Measurements from ENCODE around the gene GPR179.

Gene GPR179

DNA sequence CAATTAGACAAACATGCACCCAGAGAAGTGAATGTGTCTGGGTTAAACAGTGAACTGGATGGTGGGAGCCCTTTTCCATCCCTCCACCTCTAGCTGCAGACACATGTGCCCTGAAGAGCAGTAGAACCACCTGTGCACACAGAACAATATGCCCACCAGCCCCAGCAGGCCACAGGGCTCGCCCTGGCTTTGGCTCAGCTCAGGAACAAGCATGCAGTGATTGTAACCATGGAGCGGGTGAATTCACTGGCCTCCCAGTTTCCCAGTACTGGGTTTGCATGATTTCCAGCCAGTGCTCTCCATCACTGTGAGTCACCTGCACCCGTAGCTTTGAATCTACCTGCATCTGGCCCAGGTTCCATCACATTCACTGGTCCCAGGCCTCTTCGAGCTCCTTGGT lies 5.2 kb downstream of the GPR179 start:
- H3K27me3 ChIP-seq (ENCODE audit: control insufficient read depth, insufficient read depth, low read length): no peaks in the 10 kb centered on the region
- H3K4me3 ChIP-seq (ENCODE audit: low read depth, low read length): no peak overlapping the region
- H3K36me3 ChIP-seq (ENCODE audit: control insufficient read depth, insufficient read depth, low read length): no peaks in the 10 kb centered on the region
- H3K4me1 ChIP-seq (ENCODE audit: control insufficient read depth, insufficient read depth, low read length): peaks cover 6% of the 10 kb centered on the region
- H3K9ac ChIP-seq (ENCODE audit: low read depth, low read length): no peak overlapping the region
- H3K9me3 ChIP-seq (ENCODE audit: control insufficient read depth, insufficient read depth, low read length): no peaks in the 10 kb centered on the region

DNA sequence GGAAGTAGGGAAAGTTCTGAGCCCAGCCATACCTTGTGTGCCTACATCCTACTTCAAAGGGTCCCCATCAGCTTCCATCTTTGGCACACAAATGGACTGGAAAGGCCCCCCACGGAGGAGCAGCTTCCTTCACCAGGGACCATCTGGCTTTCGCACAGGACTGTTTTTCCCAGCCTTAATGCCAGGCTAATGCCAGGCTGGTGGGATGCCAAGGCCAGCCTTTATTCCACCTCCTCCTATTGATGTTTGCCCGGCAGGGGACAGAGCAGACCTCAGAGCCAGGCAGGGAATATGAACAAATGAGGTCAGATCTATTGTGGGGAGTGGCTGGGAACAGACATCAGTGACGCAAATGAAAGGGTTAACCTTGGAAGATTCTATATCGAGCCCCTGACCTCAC lies 5.7 kb downstream of the GPR179 start:
- Histone ChIP-seq H3K27me3 (ENCODE audit: control insufficient read depth, insufficient read depth, low read length) (no peaks in the 10 kb centered on the region), H3K36me3 (ENCODE audit: control insufficient read depth, insufficient read depth, low read length) (no peaks in the 10 kb centered on the region), H3K9me3 (ENCODE audit: control insufficient read depth, insufficient read depth, low read length) (no peaks in the 10 kb centered on the region), H3K4me1 (ENCODE audit: control insufficient read depth, insufficient read depth, low read length) (peaks cover 6% of the 10 kb centered on the region), H3K4me3 (ENCODE audit: low read depth, low read length) (no peak overlapping the region), H3K9ac (ENCODE audit: low read depth, low read length) (no peak overlapping the region)

DNA sequence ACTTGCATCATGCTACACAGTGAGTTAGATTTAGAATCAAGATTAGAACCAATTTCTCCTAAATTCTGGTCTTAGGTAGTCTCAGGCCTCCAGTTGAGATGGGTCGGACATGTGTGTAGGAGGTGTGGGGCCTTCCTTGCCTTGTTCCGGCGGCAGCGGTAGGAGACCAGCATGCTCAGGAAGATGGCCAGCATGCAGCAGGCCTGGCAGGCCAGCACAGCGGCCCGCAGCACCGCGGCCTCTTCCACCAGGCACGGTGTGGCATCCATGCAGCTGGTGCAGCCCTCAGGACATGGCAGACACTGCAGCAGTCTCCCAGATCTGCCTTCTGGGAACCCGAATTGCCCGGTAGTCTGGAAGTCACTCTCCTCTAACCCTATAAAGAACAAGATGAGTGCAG lies 6.9 kb downstream of the GPR179 start:
- Histone ChIP-seq H3K4me1 (ENCODE audit: control insufficient read depth, insufficient read depth, low read length) (peaks cover 6% of the 10 kb centered on the region), H3K36me3 (ENCODE audit: control insufficient read depth, insufficient read depth, low read length) (no peaks in the 10 kb centered on the region), H3K4me3 (ENCODE audit: low read depth, low read length) (no peak overlapping the region), H3K9me3 (ENCODE audit: control insufficient read depth, insufficient read depth, low read length) (no peaks in the 10 kb centered on the region), H3K27me3 (ENCODE audit: control insufficient read depth, insufficient read depth, low read length) (no peaks in the 10 kb centered on the region), H3K9ac (ENCODE audit: low read depth, low read length) (no peak overlapping the region)

DNA sequence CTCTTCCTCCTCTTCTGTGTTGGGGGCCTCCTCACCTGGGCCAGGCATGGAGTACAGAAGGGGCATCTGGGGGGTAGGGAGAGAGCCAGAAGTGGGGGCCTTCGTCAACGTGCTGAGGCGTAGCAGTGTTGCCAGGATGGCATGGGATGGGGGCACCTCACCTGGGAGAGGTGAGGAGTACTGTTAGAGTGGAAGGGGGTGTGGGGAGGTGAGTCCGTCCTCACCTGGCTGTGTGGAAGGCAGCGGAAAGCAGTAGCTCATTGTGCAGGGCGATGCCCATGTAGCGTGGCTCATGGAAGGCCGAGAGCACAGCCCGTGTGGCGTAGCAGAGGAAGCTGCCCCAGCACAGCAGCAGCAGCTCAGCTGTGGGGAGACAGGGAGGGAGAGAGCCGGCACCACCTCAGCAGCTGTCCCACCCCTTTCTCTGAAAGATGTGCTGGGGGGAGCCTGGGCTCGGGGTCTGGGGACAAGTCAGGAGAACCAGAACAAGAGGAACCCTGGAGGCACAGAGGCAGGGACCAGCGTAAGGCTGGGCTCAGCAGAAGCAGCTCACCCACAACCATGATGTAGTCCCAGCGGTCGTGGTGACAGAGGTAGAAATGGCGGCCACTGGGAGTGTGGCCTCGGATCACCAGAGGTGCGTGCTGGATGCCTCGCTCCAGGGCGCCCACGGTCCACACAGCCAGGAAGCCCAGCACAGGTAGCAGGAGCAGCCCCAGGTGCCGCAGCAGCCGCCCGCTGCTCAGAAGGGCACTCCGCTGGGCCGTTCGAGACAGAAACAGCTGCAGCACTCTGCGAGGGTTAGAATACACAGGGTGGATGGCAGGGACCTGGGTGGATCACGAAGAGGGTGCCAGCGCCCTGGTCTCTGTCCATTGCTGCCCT lies 9.0 kb downstream of the GPR179 start:
- H3K9ac ChIP-seq (ENCODE audit: low read depth, low read length): peak overlapping the region; percentile 24
- H3K27me3 ChIP-seq (ENCODE audit: control insufficient read depth, insufficient read depth, low read length): no peaks in the 10 kb centered on the region
- H3K36me3 ChIP-seq (ENCODE audit: control insufficient read depth, insufficient read depth, low read length): no peaks in the 10 kb centered on the region
- no peaks in the 10 kb centered on the region for H3K9me3 ChIP-seq (ENCODE audit: control insufficient read depth, insufficient read depth, low read length)
- H3K4me3 ChIP-seq (ENCODE audit: low read depth, low read length): no peak overlapping the region
- H3K4me1 ChIP-seq (ENCODE audit: control insufficient read depth, insufficient read depth, low read length): no peaks in the 10 kb centered on the region

DNA sequence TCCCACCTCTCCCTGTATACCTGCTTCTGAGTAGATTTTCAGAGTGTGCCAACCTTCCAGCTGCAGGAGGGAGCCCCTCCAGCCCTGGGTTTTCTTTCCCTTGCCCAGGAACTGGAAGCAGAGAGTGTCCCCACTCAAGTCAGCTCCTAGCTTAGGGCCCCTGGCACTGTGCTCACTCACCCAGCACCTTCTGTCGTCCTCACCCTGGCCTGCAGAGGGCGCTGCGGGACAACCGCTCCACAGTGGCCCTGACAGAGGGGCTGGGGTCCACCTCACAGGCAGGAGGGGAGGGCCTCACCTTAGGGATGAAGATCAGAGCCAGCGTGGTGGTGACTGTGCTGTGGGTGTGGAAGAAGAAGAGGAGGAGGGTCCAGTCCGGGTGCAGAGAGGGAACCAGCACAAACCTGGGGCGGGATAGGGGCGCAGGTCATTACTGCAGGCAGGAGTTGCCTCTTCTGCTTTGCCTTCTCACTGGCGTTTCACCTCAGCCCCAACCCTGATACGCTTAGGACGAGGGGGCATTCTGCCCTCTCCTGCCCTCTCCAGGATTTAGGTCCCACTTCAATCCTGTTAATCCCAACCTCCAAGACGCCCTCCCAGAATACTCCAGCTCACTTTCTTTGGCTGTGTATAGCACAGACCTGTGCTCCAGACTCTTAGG lies 10.0 kb downstream of the GPR179 start:
- Histone ChIP-seq H3K9me3 (ENCODE audit: control insufficient read depth, insufficient read depth, low read length) (no peaks in the 10 kb centered on the region), H3K4me1 (ENCODE audit: control insufficient read depth, insufficient read depth, low read length) (no peaks in the 10 kb centered on the region), H3K9ac (ENCODE audit: low read depth, low read length) (no peak overlapping the region), H3K4me3 (ENCODE audit: low read depth, low read length) (no peak overlapping the region), H3K27me3 (ENCODE audit: control insufficient read depth, insufficient read depth, low read length) (no peaks in the 10 kb centered on the region), H3K36me3 (ENCODE audit: control insufficient read depth, insufficient read depth, low read length) (no peaks in the 10 kb centered on the region)

DNA sequence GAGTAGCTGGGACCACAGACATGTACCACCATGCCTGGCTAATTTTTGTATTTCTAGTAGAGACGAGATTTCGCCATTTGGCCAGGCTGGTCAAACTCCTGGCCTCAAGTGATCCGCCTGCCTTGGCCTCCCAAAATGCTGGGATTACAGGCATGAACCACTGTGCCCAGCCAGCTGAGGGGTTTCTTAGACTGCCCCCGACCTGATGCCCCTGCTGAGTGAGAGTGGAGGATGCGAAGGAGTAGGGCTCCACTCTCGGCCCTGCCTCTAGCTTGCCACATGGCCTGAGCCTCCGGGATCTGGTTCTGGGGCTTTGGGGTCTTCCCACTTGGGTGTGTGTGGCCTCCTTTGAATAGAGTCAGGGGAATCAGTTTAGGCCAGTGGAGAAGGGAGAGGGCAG lies 11.0 kb downstream of the GPR179 start:
- no peaks in the 10 kb centered on the region for H3K27me3 ChIP-seq (ENCODE audit: control insufficient read depth, insufficient read depth, low read length)
- no peaks in the 10 kb centered on the region for H3K36me3 ChIP-seq (ENCODE audit: control insufficient read depth, insufficient read depth, low read length)

DNA sequence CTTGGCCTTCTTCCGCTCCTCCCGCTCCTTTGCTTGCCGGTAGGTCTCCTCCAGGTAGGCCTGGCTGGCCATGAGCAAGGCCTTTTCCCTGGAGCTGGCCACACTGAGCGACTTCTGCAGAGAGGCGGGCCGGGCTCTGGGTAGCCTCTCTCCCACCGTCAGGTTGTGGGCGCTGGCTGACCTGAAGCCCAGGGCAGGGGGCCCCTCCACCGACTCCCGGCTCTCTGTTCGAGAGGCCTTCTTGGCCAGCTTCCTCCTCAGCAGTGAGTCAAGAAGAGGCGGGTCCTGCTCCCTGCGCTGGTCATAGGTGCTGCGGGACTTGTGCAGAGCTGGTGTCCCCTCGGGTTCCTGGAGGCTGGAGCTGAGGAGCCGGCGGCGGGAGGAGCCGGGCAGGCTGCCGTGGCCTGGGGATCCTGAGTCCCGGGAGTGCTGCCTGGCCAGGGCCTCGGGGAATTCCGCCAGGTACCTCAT lies 12.8 kb downstream of the GPR179 start:
- H3K27me3 ChIP-seq (ENCODE audit: control insufficient read depth, insufficient read depth, low read length): no peaks in the 10 kb centered on the region

More for the DNA sequence above, 11.0 kb downstream of the GPR179 start:
- Histone ChIP-seq H3K4me1 (ENCODE audit: control insufficient read depth, insufficient read depth, low read length) (no peaks in the 10 kb centered on the region), H3K9me3 (ENCODE audit: control insufficient read depth, insufficient read depth, low read length) (no peaks in the 10 kb centered on the region), H3K4me3 (ENCODE audit: low read depth, low read length) (no peak overlapping the region), H3K9ac (ENCODE audit: low read depth, low read length) (no peak overlapping the region)

DNA sequence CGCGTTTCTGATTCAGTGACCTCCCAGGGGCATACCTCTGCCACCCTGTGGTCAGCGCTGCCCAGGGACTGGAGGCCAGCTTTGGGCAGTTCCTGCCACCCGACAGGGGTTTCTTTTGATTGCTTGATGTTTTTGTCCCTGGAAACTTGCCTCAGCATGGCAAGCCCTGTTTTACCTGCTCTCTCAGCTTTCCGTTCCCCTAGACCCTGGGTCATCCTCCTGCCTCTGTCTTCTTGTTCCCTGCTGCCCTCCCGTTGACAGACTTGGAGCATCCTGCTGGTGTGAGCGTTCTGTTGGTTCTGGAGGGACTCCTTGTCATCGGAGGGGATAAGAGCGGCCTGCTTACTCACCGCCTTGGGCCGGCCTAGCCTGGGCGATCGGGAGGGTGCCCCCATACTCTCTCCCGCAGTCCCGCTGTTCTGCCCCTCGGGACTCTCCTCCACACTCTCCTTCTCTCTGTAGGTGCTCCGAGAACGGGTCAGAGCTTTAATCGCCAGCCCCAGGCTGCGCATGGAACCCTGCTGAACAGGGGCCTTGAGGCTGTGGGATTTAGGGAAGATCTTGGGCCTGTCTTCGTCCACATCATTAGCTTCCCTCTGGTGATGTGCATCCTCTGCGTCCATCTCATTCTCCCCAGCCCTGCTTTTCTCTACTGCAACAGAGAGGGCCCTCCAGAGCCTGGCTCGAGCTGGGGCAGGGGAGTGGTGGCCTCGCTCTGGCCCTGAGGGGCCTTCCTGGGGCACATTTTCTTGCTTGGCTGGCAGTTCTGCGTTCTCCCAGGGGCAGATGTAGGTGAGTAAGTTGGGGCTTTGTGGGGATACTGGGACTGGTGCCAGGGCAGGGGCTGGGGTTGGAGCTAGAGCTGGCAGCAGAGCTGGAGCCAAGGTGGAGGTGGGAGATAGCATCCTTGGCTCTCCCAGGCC lies 13.7 kb downstream of the GPR179 start:
- Histone ChIP-seq H3K36me3 (ENCODE audit: control insufficient read depth, insufficient read depth, low read length) (no peaks in the 10 kb centered on the region), H3K9ac (ENCODE audit: low read depth, low read length) (peak overlapping the region; percentile 2), H3K9me3 (ENCODE audit: control insufficient read depth, insufficient read depth, low read length) (no peaks in the 10 kb centered on the region), H3K27me3 (ENCODE audit: control insufficient read depth, insufficient read depth, low read length) (no peaks in the 10 kb centered on the region), H3K4me1 (ENCODE audit: control insufficient read depth, insufficient read depth, low read length) (peaks cover 7% of the 10 kb centered on the region), H3K4me3 (ENCODE audit: low read depth, low read length) (no peak overlapping the region)

More for the DNA sequence above, 12.8 kb downstream of the GPR179 start:
- no peaks in the 10 kb centered on the region for H3K36me3 ChIP-seq (ENCODE audit: control insufficient read depth, insufficient read depth, low read length)
- H3K4me1 ChIP-seq (ENCODE audit: control insufficient read depth, insufficient read depth, low read length): no peaks in the 10 kb centered on the region
- H3K9me3 ChIP-seq (ENCODE audit: control insufficient read depth, insufficient read depth, low read length): no peaks in the 10 kb centered on the region
- H3K4me3 ChIP-seq (ENCODE audit: low read depth, low read length): no peak overlapping the region
- no peak overlapping the region for H3K9ac ChIP-seq (ENCODE audit: low read depth, low read length)

DNA sequence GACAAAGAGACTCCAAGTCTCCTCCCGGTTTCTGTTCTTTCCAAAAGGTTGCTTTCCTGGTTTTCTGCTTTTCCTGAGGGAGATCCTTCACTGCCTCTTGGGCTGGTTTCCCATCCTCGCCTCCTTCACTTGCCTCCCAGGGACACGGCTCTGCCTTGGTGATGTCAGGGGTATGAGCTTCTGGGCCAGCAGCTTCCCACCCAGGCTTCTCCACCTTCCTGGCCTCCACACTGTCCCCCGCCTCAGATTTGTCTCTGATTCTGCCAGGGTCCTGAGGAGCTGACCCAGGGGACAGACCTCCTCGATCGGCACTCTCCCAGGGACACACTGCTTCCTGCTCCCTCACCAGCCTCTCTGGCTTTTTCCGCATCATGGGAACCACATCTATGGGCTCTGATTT lies 14.5 kb downstream of the GPR179 start:
- H3K9ac ChIP-seq (ENCODE audit: low read depth, low read length): no peak overlapping the region
- peaks cover 13% of the 10 kb centered on the region for H3K4me1 ChIP-seq (ENCODE audit: control insufficient read depth, insufficient read depth, low read length)

DNA sequence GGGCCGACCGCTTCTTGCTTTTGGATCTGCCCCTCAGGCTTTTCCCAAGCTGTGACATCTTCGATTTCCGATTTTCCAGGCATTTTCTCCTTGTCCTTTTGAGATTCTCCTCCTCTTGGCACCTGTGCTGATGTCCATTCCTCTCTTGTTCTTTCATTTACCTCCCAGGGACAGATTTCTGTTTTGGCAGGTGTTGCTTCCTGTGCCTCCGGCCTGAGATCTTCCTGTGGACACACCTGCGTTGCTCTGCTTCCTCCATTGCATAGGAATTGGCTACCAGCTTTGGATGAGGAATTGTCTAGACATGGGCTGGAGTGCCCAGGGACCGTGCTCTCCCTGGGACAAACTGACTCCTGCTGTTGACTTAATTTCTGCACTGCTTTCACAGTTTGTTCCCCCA lies 15.1 kb downstream of the GPR179 start:
- Histone ChIP-seq H3K36me3 (ENCODE audit: control insufficient read depth, insufficient read depth, low read length) (no peaks in the 10 kb centered on the region), H3K4me1 (ENCODE audit: control insufficient read depth, insufficient read depth, low read length) (peaks cover 16% of the 10 kb centered on the region), H3K27me3 (ENCODE audit: control insufficient read depth, insufficient read depth, low read length) (no peaks in the 10 kb centered on the region), H3K9me3 (ENCODE audit: control insufficient read depth, insufficient read depth, low read length) (no peaks in the 10 kb centered on the region), H3K9ac (ENCODE audit: low read depth, low read length) (no peak overlapping the region), H3K4me3 (ENCODE audit: low read depth, low read length) (no peak overlapping the region)

More for the DNA sequence above, 14.5 kb downstream of the GPR179 start:
- Histone ChIP-seq H3K27me3 (ENCODE audit: control insufficient read depth, insufficient read depth, low read length) (no peaks in the 10 kb centered on the region), H3K4me3 (ENCODE audit: low read depth, low read length) (no peak overlapping the region), H3K9me3 (ENCODE audit: control insufficient read depth, insufficient read depth, low read length) (no peaks in the 10 kb centered on the region), H3K36me3 (ENCODE audit: control insufficient read depth, insufficient read depth, low read length) (no peaks in the 10 kb centered on the region)

DNA sequence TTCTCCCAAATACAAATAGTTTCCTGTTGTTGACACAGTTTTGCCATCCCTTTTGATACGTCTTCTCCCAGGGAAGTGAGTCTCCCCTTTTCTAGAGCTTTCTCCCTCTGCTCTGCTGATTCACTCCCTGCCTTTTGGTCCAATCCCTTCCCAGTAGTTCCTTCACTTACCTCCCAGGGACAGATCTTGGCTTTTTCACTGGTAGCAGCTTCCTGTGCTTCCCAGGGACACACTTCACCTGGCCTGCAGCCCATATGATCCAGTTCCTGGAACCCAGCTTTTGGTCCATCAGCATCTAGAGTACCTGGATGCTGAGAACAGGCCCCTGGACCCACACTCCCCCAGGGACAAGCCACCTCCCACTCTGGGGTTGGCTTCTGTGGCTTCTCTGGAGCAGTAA lies 15.8 kb downstream of the GPR179 start:
- no peak overlapping the region for H3K9ac ChIP-seq (ENCODE audit: low read depth, low read length)
- H3K9me3 ChIP-seq (ENCODE audit: control insufficient read depth, insufficient read depth, low read length): no peaks in the 10 kb centered on the region
- H3K36me3 ChIP-seq (ENCODE audit: control insufficient read depth, insufficient read depth, low read length): no peaks in the 10 kb centered on the region
- H3K27me3 ChIP-seq (ENCODE audit: control insufficient read depth, insufficient read depth, low read length): no peaks in the 10 kb centered on the region
- H3K4me3 ChIP-seq (ENCODE audit: low read depth, low read length): no peak overlapping the region
- H3K4me1 ChIP-seq (ENCODE audit: control insufficient read depth, insufficient read depth, low read length): peaks cover 16% of the 10 kb centered on the region
